ENCODE data around the gene TMEM212. TPM values are rescaled to one million over a fixed set of nuclear protein-coding genes. Genes with fewer than 3 reads are reported as not detected.

Gene TMEM212
- total RNA-seq, 2 donors from 2014 or later = not detected

GRCh38 chr3:171874251-171874681 lies 31.1 kb downstream of the TMEM212 start:
- Histone ChIP-seq H3K27me3 (no peaks in the 10 kb centered on the region), H3K4me1 (peaks cover 0 to 38% of the 10 kb centered on the region in 2 donors), H3K4me3 (no peak overlapping the region), H3K9me3 (no peaks in the 10 kb centered on the region), H3K27ac (peak overlapping the region; percentile 17 to 49), H3K36me3 (no peaks in the 10 kb centered on the region)
- TF ChIP-seq, protein P1, sequence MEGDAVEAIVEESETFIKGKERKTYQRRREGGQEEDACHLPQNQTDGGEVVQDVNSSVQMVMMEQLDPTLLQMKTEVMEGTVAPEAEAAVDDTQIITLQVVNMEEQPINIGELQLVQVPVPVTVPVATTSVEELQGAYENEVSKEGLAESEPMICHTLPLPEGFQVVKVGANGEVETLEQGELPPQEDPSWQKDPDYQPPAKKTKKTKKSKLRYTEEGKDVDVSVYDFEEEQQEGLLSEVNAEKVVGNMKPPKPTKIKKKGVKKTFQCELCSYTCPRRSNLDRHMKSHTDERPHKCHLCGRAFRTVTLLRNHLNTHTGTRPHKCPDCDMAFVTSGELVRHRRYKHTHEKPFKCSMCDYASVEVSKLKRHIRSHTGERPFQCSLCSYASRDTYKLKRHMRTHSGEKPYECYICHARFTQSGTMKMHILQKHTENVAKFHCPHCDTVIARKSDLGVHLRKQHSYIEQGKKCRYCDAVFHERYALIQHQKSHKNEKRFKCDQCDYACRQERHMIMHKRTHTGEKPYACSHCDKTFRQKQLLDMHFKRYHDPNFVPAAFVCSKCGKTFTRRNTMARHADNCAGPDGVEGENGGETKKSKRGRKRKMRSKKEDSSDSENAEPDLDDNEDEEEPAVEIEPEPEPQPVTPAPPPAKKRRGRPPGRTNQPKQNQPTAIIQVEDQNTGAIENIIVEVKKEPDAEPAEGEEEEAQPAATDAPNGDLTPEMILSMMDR (IDR thresholded peaks at IDR 0.05) = no peak
- DNase-seq (ENCODE audit: low spot score) = no peak

DNA sequence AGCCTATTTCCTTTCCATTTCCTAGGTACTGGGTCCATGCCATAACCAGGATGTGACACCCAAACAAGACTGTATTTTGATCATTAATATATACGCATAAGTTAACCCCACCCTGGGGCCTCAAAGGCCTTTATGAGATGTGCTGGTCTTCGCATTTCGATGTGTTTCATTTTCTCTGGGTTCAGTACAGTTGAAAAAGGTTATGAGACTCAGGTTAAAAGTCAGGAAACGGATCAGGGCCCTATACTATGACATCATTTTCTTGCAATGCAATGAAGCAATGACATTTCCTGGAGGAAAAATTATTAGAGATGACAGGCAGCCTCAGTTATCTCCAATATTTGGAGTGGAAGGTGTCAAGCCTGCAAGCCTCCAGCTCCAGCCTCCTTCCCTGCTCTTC lies 31.7 kb downstream of the TMEM212 start:
- TF ChIP-seq, protein P1 (IDR thresholded peaks at IDR 0.05) = no peak
- Histone ChIP-seq H3K27me3 (no peaks in the 10 kb centered on the region), H3K36me3 (no peaks in the 10 kb centered on the region), H3K27ac (peak overlapping the region; percentile 17 to 49), H3K4me1 (peaks cover 0 to 38% of the 10 kb centered on the region in 2 donors), H3K4me3 (no peak overlapping the region), H3K9me3 (no peaks in the 10 kb centered on the region)
- DNase-seq (ENCODE audit: low spot score) = no peak

DNA sequence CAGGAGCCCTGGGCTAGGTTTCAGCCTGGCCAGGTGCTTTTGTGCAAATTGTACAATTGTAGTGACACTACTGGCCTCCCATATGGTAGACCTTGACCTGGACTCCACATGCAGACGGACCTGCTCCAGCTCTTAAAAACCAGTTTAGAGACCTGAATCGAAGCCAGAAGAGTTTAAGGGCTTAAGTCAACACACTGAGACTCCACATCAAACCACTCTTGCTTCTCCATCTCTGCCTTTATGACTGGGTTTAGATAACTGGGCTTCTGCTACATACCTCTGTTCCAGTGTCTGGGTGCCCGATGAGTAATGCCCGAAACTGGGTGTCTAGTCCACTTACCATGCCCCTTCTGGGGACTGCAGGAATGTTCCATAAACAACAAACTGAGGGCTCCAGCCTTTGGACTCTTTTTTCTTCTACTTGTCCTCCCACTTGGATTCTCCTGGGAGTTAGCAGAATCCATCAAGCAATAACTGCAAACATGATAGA lies 32.8 kb downstream of the TMEM212 start:
- Histone ChIP-seq H3K27ac (peak overlapping the region in 1 of 2 donors; percentile 1), H3K9me3 (no peaks in the 10 kb centered on the region), H3K27me3 (no peaks in the 10 kb centered on the region), H3K36me3 (no peaks in the 10 kb centered on the region), H3K4me1 (peaks cover 0 to 38% of the 10 kb centered on the region in 2 donors), H3K4me3 (no peak overlapping the region)
- TF ChIP-seq, protein P1 (IDR thresholded peaks at IDR 0.05) = no peak
- no peak for DNase-seq (ENCODE audit: low spot score)

- H3K36me3 ChIP-seq = no peaks in the 10 kb centered on the region
- DNase-seq (ENCODE audit: low spot score) = no peak
- no peaks in the 10 kb centered on the region for H3K9me3 ChIP-seq
- no peaks in the 10 kb centered on the region for H3K27me3 ChIP-seq
- H3K4me1 ChIP-seq = peaks cover 0 to 38% of the 10 kb centered on the region in 2 donors
- TF ChIP-seq, protein P1 (IDR thresholded peaks at IDR 0.05) = no peak
- no peak overlapping the region for H3K4me3 ChIP-seq
- no peak overlapping the region for H3K27ac ChIP-seq
Measured at GRCh38 chr3:171876680-171877147, 33.6 kb downstream of the TMEM212 start.

DNA sequence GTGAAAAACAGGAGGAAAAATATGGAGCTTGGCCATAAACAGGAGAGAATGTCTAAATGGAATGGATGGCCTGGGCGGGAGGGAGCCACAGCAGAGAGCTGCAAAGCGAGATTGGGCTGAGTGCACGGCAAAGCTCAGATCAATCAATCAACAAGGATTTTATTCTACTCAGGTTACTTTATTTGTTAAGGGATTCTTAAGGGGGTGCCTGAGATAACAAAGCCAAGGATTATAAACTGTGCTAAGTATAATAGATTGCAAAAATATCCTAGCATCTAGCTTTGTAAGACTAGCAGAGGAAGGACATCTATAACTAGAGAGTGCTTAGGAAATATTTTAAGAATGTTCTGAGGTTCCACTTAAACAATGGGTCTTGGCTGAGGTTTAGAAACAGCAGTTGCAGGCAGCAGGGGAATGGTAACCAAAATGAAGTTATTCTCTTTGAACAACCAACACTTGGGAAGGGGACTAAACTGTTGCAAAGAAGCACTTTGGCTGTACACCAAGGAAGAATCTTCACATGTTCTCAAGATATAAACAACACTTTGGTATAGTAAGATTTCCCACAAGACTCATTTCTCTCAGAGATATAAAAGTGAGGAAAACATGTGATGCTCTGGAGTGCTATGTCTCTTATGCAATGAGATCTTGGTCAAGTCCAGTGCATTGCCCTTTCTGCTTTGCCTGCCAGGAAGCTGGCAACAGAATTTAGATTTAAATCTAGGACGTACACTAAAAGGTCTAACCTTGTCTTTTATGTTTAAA lies 35.5 kb downstream of the TMEM212 start:
- Histone ChIP-seq H3K9me3 (no peaks in the 10 kb centered on the region), H3K4me3 (no peak overlapping the region), H3K27ac (no peak overlapping the region), H3K36me3 (no peaks in the 10 kb centered on the region), H3K27me3 (no peaks in the 10 kb centered on the region), H3K4me1 (peaks cover 0 to 35% of the 10 kb centered on the region in 2 donors)
- DNase-seq (ENCODE audit: low spot score) = no peak
- TF ChIP-seq, protein P1 (IDR thresholded peaks at IDR 0.05) = no peak

Measured in right atrium auricular region (tissue), 2 donors.